Peyer's patch (tissue), 4 donors: Measurements from ENCODE around the gene GLB1L3. TPM values are rescaled to one million over a fixed set of nuclear protein-coding genes. Genes with fewer than 3 reads are reported as not detected.
"Not testable (repeated sequence)": the region's sequence is repeated elsewhere in the genome, so short reads cannot be mapped to it uniquely, and the experiment has no call there.

ENCODE experiments used
- DNase-seq, 3 donors: peaks; one replicate each; pipeline ENCODE4 v3.0.0-alpha.2; 2017 to 2019
- H3K27ac ChIP-seq, 4 donors: fragments of 200-600 bp; sonication (generic); one replicate each; pipeline ENCODE4 v1.5.1; 2016 to 2019
- H3K27me3 ChIP-seq, 2 donors: fragments of 200-600 bp; sonication (generic); one replicate each; pipeline ENCODE4 v1.5.1; 2019
- H3K36me3 ChIP-seq, 3 donors: fragments of 200-600 bp; sonication (generic); one replicate each; pipeline ENCODE4 v1.5.1; 2016 to 2019
- H3K4me1 ChIP-seq, 4 donors: fragments of 200-600 bp; sonication (generic); one replicate each; pipeline ENCODE4 v1.5.1; 2016 to 2019
- H3K4me3 ChIP-seq, 4 donors: fragments of 200-600 bp; sonication (generic); 1 replicate in 3 of 4; 2 replicates in 1 of 4; pipeline ENCODE4 v1.5.1; 2016 to 2019; ENCODE audit warnings: mild to moderate bottlenecking in 1 of 4
- H3K9me3 ChIP-seq, 4 donors: fragments of 200-600 bp; sonication (generic); one replicate each; pipeline ENCODE4 v1.5.1; 2016 to 2019; ENCODE audit warnings: mild to moderate bottlenecking in 1 of 4
- CTCF ChIP-seq, 6 experiments: fragments of 450-650 bp in 4 of 6; fragments of 200-600 bp in 2 of 6; sonication (generic) in 1 of 6; IDR thresholded peaks; one replicate each; pipeline ENCODE4 v1.5.1; 2017 to 2019; ENCODE audit warnings: antibody characterized with exemption in 6 of 6, mild to moderate bottlenecking in 3 of 6, moderate library complexity in 1 of 6
- POLR2A ChIP-seq, 2 donors: fragments of 450-650 bp; IDR thresholded peaks; one replicate each; pipeline ENCODE4 v1.5.1; 2017; ENCODE audit warnings: antibody characterized with exemption in 2 of 2, mild to moderate bottlenecking in 2 of 2, moderate library complexity in 2 of 2
- total RNA-seq, 4 donors: library from RNA; depleted of rRNA; stranded (reverse); fragments of >200 nt; gene quantifications; one replicate each; pipeline ENCODE4 v1.1.0, GENCODE V29; 2016

Gene GLB1L3
- total RNA-seq, 4 donors from 2014 or later, result not detected

DNA sequence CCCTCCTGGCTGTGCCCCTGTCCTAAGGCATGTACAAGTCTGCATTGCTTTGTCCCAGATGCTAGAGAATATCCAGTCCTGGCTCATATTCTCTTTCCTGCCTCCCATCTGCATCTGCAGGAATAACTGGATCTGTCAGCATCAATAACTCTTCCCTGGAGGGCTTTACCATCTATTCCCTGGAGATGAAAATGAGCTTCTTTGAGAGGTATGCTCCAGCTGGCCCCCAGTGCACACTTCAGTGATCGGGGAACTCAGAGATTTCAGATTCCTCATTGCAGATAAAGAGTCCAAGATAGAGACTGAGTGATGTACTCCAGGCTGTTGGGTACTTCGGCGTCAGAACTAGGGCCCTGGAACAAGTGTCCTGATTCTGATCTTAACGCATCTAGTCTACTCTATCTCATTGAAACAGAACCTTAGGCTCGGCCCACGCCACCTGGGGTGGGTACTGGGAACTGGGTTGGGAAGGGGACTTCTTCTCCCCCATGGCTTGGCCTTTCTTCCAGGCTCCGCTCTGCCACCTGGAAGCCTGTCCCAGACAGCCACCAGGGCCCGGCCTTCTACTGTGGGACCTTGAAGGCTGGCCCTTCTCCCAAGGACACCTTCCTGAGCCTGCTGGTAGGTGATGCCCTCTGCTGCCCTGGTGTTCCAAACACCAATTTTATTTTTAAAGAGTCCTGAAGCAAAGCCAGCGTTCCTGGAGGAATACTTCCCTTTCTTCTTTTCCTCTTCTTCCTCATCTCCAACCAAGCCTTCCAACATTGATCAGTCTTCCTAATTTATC, 37.8 kb downstream of the GLB1L3 start:
- Histone ChIP-seq H3K36me3 (no peaks in the 10 kb centered on the region), H3K9me3 (peaks cover 0 to 6% (median 0%) of the 10 kb centered on the region in 4 donors), H3K4me3 (no peak overlapping the region), H3K4me1 (no peaks in the 10 kb centered on the region), H3K27me3 (no peaks in the 10 kb centered on the region), H3K27ac (no peak overlapping the region)
- no peak for DNase-seq
- TF ChIP-seq POLR2A (IDR thresholded peaks at IDR 0.05) (no peak), CTCF (IDR thresholded peaks at IDR 0.05) (no peak)

- TF ChIP-seq CTCF (IDR thresholded peaks at IDR 0.05) (no peak), POLR2A (IDR thresholded peaks at IDR 0.05) (no peak)
These were observed 40.9 kb downstream of the GLB1L3 start for GRCh38 chr11:134317103-134317502.

DNA sequence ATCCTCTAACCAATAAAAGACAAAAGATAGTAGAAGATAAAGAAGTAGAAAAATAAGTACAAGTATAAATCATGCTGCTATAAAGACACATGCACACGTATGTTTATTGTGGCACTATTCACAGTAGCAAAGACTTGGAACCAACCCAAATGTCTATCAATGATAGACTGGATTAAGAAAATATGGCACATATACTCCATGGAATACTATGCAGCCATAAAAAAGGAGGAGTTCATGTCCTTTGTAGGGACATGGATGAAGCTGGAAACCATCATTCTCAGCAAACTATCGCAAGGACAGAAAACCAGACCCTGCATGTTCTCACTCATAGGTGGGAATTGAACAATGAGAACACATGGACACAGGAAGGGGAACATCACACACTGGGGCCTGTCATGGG, 45.2 kb downstream of the GLB1L3 start:
- H3K27ac ChIP-seq, DNase-seq, H3K4me1 ChIP-seq, H3K36me3 ChIP-seq, H3K27me3 ChIP-seq, H3K4me3 ChIP-seq, H3K9me3 ChIP-seq: not testable (repeated sequence)

More at GRCh38 chr11:134317103-134317502, 40.9 kb downstream of the GLB1L3 start:
- peaks cover 0 to 6% (median 0%) of the 10 kb centered on the region in 4 donors for H3K9me3 ChIP-seq
- H3K4me1 ChIP-seq, result no peaks in the 10 kb centered on the region
- H3K36me3 ChIP-seq, result no peaks in the 10 kb centered on the region
- DNase-seq, result no peak
- no peaks in the 10 kb centered on the region for H3K27me3 ChIP-seq
- no peak overlapping the region for H3K27ac ChIP-seq
- no peak overlapping the region for H3K4me3 ChIP-seq

DNA sequence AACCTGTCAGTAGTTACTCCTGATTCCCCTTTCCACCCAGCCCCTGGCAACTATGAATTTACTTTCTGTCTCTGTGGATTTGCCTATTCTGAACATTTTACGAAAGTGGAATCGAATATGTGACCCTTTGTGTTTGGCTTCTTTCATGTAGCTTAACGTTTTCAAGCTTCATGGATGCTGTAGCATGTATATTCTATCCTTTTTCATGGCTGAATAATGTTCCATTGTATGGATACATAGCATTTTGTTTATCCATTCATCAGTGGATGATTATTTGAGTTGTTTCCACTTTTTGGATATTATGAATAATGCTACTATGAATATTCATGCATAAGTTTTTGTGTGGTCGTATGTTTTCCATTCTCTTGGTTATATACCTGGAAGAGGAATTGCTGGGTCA, 46.4 kb downstream of the GLB1L3 start:
- H3K4me1 ChIP-seq, result no peaks in the 10 kb centered on the region
- H3K36me3 ChIP-seq, result no peaks in the 10 kb centered on the region
- DNase-seq, result no peak
- no peak overlapping the region for H3K27ac ChIP-seq
- no peaks in the 10 kb centered on the region for H3K27me3 ChIP-seq
- no peak for TF ChIP-seq POLR2A (IDR thresholded peaks at IDR 0.05)
- no peaks in the 10 kb centered on the region for H3K9me3 ChIP-seq
- H3K4me3 ChIP-seq, result no peak overlapping the region

GRCh38 chr11:134328433-134328832, 52.3 kb downstream of the GLB1L3 start:
- TF ChIP-seq POLR2A (IDR thresholded peaks at IDR 0.05) (no peak), CTCF (IDR thresholded peaks at IDR 0.05) (no peak)
- no peak for DNase-seq
- H3K9me3 ChIP-seq, result no peaks in the 10 kb centered on the region
- no peak overlapping the region for H3K4me3 ChIP-seq
- H3K27ac ChIP-seq, result no peak overlapping the region
- H3K27me3 ChIP-seq, result no peaks in the 10 kb centered on the region
- no peaks in the 10 kb centered on the region for H3K36me3 ChIP-seq
- H3K4me1 ChIP-seq, result peaks cover 0 to 16% (median 5%) of the 10 kb centered on the region in 4 donors

DNA sequence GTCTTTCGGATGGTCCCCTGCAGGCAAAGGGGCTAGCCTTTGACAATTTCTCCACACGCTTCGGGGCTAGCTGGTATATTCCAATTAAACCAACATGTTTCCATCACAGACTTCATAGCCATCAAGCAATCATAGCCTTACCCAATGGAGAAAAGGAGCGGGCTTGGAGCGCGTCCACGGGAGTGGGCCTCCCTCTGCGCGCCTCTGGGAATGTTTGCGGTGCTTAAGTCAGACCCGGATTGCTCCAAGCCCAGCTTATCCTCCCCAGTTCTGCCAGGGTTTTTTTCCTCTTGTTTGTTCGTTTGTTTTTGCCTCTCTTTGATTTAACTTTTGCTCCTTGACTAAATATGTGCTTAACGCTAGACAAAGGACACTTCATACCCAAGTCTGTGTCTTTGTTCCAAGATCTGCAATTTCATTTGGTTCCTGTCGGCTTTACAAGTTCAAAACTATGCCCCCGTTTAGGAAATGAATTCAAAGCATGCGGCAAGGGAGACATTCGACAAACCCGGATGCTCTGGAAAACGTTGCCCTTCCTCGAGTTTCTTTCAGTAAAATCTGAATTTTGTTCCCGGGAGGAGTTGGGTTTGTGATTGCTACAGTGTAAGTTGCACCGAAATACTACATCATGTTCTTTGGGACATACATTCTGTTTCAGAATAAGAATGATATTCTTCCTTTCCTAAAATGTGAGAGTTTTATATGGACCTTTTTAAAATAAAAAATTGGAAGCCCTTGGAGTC, 54.6 kb downstream of the GLB1L3 start:
- peaks cover 0 to 16% (median 5%) of the 10 kb centered on the region in 4 donors for H3K4me1 ChIP-seq
- H3K9me3 ChIP-seq, result no peaks in the 10 kb centered on the region
- no peaks in the 10 kb centered on the region for H3K36me3 ChIP-seq
- TF ChIP-seq POLR2A (IDR thresholded peaks at IDR 0.05) (no peak), CTCF (IDR thresholded peaks at IDR 0.05) (no peak)
- H3K27me3 ChIP-seq, result no peaks in the 10 kb centered on the region
- no peak for DNase-seq
- peak overlapping the region in 3 of 4 donors; percentile 7 to 78 (median 60) for H3K4me3 ChIP-seq
- H3K27ac ChIP-seq, result no peak overlapping the region
